ENCODE measurements around the gene ZBTB8A.

DNA sequence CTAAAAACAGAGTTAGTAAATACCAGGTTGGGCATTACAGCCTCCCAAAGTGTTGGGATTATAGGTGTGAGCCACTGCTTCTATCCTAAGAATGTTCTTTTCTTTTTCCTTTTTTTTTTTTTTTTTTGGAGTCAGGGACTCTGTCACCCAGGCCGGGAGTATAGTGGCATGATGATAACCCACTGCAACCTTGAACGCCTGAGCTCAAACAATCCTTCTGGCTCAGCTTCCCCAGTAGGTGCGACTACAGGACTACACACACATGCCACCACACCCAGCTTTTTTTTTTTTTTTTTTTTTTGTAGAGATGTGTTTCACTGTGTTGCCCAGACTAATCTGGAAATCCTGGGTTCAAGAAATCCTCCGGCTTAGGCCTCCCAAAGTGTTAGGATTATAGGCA, 105.2 kb downstream of the ZBTB8A start:
- TF ChIP-seq RAD21 (IDR thresholded peaks at IDR 0.05; ENCODE audit: low read length) (no peak), EZH2phosphoT487 (IDR thresholded peaks at IDR 0.05; ENCODE audit: borderline replicate concordance, low read depth) (no peak), POLR2AphosphoS5 (IDR thresholded peaks at IDR 0.05; ENCODE audit: low read depth, low read length) (no peak), FOXM1 (IDR thresholded peaks at IDR 0.05; ENCODE audit: low read depth) (no peak), SIN3A (IDR thresholded peaks at IDR 0.05; ENCODE audit: borderline replicate concordance, low read depth, low read length) (no peak), TAF1 (IDR thresholded peaks at IDR 0.05; ENCODE audit: borderline replicate concordance, low read depth, low read length) (no peak), JUND (IDR thresholded peaks at IDR 0.05) (no peak), EP300 (IDR thresholded peaks at IDR 0.05; ENCODE audit: borderline replicate concordance in 1 of 2, low read depth in 1 of 2, low read length in 1 of 2) (no peak), RFX5 (IDR thresholded peaks at IDR 0.05; ENCODE audit: low read length) (no peak), MXI1 (IDR thresholded peaks at IDR 0.05; ENCODE audit: low read depth, low read length) (no peak), CHD2 (IDR thresholded peaks at IDR 0.05; ENCODE audit: low read length, partially characterized antibody) (no peak)
- TF ChIP-seq, protein P1, sequence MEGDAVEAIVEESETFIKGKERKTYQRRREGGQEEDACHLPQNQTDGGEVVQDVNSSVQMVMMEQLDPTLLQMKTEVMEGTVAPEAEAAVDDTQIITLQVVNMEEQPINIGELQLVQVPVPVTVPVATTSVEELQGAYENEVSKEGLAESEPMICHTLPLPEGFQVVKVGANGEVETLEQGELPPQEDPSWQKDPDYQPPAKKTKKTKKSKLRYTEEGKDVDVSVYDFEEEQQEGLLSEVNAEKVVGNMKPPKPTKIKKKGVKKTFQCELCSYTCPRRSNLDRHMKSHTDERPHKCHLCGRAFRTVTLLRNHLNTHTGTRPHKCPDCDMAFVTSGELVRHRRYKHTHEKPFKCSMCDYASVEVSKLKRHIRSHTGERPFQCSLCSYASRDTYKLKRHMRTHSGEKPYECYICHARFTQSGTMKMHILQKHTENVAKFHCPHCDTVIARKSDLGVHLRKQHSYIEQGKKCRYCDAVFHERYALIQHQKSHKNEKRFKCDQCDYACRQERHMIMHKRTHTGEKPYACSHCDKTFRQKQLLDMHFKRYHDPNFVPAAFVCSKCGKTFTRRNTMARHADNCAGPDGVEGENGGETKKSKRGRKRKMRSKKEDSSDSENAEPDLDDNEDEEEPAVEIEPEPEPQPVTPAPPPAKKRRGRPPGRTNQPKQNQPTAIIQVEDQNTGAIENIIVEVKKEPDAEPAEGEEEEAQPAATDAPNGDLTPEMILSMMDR (IDR thresholded peaks at IDR 0.05) = no peak
- TF ChIP-seq, protein P2, sequence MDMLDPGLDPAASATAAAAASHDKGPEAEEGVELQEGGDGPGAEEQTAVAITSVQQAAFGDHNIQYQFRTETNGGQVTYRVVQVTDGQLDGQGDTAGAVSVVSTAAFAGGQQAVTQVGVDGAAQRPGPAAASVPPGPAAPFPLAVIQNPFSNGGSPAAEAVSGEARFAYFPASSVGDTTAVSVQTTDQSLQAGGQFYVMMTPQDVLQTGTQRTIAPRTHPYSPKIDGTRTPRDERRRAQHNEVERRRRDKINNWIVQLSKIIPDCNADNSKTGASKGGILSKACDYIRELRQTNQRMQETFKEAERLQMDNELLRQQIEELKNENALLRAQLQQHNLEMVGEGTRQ (IDR thresholded peaks at IDR 0.05; ENCODE audit: borderline replicate concordance, low read depth, low read length) = no peak
- TF ChIP-seq, protein P3, sequence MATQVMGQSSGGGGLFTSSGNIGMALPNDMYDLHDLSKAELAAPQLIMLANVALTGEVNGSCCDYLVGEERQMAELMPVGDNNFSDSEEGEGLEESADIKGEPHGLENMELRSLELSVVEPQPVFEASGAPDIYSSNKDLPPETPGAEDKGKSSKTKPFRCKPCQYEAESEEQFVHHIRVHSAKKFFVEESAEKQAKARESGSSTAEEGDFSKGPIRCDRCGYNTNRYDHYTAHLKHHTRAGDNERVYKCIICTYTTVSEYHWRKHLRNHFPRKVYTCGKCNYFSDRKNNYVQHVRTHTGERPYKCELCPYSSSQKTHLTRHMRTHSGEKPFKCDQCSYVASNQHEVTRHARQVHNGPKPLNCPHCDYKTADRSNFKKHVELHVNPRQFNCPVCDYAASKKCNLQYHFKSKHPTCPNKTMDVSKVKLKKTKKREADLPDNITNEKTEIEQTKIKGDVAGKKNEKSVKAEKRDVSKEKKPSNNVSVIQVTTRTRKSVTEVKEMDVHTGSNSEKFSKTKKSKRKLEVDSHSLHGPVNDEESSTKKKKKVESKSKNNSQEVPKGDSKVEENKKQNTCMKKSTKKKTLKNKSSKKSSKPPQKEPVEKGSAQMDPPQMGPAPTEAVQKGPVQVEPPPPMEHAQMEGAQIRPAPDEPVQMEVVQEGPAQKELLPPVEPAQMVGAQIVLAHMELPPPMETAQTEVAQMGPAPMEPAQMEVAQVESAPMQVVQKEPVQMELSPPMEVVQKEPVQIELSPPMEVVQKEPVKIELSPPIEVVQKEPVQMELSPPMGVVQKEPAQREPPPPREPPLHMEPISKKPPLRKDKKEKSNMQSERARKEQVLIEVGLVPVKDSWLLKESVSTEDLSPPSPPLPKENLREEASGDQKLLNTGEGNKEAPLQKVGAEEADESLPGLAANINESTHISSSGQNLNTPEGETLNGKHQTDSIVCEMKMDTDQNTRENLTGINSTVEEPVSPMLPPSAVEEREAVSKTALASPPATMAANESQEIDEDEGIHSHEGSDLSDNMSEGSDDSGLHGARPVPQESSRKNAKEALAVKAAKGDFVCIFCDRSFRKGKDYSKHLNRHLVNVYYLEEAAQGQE (IDR thresholded peaks at IDR 0.05; ENCODE audit: low read depth, low read length) = no peak

Measured in SK-N-SH (cell line).